ENCODE data around the gene NT5DC3.

Gene NT5DC3

DNA sequence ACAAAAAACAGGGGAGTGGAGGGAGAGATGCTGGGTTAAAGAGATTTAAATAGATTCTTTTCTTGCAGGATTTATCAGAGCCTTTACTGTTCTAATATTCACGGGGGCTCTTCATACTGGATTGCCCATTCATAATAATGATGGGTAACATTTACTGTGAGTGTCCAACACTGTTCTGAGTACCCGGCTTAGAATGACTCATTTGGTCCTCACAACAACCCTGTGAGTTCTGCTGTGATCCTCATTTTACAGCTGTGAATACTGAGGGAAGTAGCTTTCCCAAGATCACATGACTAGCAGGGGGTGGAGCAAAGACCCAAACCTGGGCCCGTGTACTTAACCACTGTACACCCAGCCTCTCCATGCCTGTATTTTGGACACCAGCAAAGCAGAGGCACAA is 113.4 kb downstream of the NT5DC3 start:
- no peak for DNase-seq (ENCODE audit: low read depth)

GRCh38 chr12:103725398-103725797 is 115.6 kb downstream of the NT5DC3 start:
- DNase-seq (ENCODE audit: low read depth) = no peak
- no peak overlapping the region for H3K4me3 ChIP-seq (ENCODE audit: low read depth, low read length)

More for the DNA sequence above, 113.4 kb downstream of the NT5DC3 start:
- H3K4me3 ChIP-seq (ENCODE audit: low read depth, low read length) = no peak overlapping the region

All from skeletal muscle cell (primary cell).